SU-DHL-6 (cell line): Measurements from ENCODE around the gene AHCY.
"Not testable (repeated sequence)": the region's sequence is repeated elsewhere in the genome, so short reads cannot be mapped to it uniquely, and the experiment has no call there.

Experiments used
- CTCF ChIP-seq: fragments of 200-600 bp; sonication (generic); IDR thresholded peaks from one replicate; pipeline ENCODE4 v1.5.1; 2017; ENCODE audit warnings: antibody characterized with exemption, mild to moderate bottlenecking, low read length, moderate library complexity; ENCODE audit not compliant: insufficient read depth, poor library complexity, severe bottlenecking
- EZH2phosphoT487 ChIP-seq: fragments of 200-600 bp; sonication (generic), shearing (Covaris generic); conservative IDR thresholded peaks from 2 replicates; pipeline ENCODE4 v1.6.1; 2018; ENCODE audit warnings: mild to moderate bottlenecking, antibody characterized with exemption, low read length, moderate library complexity, mixed read lengths

DNA sequence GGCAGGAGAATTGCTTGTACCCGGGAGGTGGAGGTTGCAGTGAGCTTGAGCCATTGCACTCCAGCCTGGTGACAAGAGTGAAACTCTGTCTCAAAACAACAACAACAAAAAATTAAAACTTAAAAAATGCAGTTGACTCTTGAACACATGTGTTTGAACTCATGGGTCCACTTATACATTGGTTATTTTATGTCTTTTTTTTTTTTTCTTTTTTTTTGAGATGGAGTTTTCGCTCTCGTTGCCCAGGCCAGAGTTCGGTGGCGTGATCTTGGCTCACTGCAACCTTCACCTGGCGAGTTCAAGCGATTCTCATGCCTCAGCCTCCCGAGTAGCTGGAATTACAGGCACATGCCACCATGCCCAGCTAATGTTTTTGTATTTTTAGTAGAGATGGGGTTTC, 39.7 kb downstream of the AHCY start:
- not testable (repeated sequence) for TF ChIP-seq CTCF, EZH2phosphoT487
